Panc1 (cell line): ENCODE results near the gene TBC1D2B. TPM values are rescaled to one million over a fixed set of nuclear protein-coding genes. Genes with fewer than 3 reads are reported as not detected.

Experiments
- ATAC-seq: fragments of 200-7000 bp; cut with Tn5 transposase; 2 replicates; pipeline ENCODE4 v1.9.1; 2020; ENCODE audit warnings: mild to moderate bottlenecking, moderate library complexity
- BruUV-seq: library from RNA; stranded (reverse); fragments of 400-500 nt; replicated peaks from 2 replicates; lab custom pipeline; 2021; lab: Mats Ljungman, UMichigan
- CTCF ChIA-PET: fragments of 300-600 bp; sonication (Branson Sonifier 250); formaldehyde crosslinking; loops from one replicate; lab custom pipeline; 2022; ENCODE audit warnings: antibody characterized with exemption; lab: Charles Lee
- POLR2A ChIA-PET: fragments of 300-600 bp; sonication (Branson Sonifier 250); formaldehyde crosslinking; loops from one replicate; lab custom pipeline; 2022; ENCODE audit warnings: antibody characterized with exemption; lab: Charles Lee
- DNase-seq: peaks from one replicate; pipeline ENCODE4 v3.0.0-alpha.2; 2010; ENCODE audit warnings: low read depth, low spot score
- H3K27ac ChIP-seq: 2 replicates; pipeline ENCODE4 v1.5.1; 2011; ENCODE audit warnings: mild to moderate bottlenecking, low read length, inconsistent platforms
- H3K27me3 ChIP-seq: fragments of 200-500 bp; sonication (Bioruptor generic); 2 replicates; pipeline ENCODE4 v1.6.0; 2014; ENCODE audit warnings: low read length, inconsistent platforms; ENCODE audit not compliant: control insufficient read depth, insufficient read depth
- H3K36me3 ChIP-seq: fragments of 200-500 bp; sonication (Bioruptor generic); 2 replicates; pipeline ENCODE4 v1.5.1; 2014; ENCODE audit warnings: inconsistent platforms, mild to moderate bottlenecking, low read length, moderate library complexity; ENCODE audit not compliant: control insufficient read depth, insufficient read depth
- H3K4me1 ChIP-seq: 2 replicates; pipeline ENCODE4 v1.5.1; 2011; ENCODE audit warnings: inconsistent platforms, mild to moderate bottlenecking, low read length, moderate library complexity; ENCODE audit not compliant: control insufficient read depth, insufficient read depth
- H3K4me3 ChIP-seq, 2 experiments: 2 replicates each; pipeline ENCODE4 v1.5.1; 2011 to 2012; ENCODE audit warnings: low read depth in 2 of 2, low read length in 2 of 2, mild to moderate bottlenecking in 2 of 2, inconsistent platforms in 1 of 2, moderate library complexity in 1 of 2
- H3K9me3 ChIP-seq: fragments of 200-500 bp; sonication (Bioruptor generic); 2 replicates; pipeline ENCODE4 v1.5.1; 2014; ENCODE audit warnings: low read depth, mild to moderate bottlenecking, inconsistent platforms, low read length, moderate library complexity; ENCODE audit not compliant: control insufficient read depth, insufficient read depth
- CTCF ChIP-seq: fragments of 450-650 bp; IDR thresholded peaks from 2 replicates; pipeline ENCODE4 v1.5.1; 2017; ENCODE audit warnings: mild to moderate bottlenecking
- POLR2AphosphoS5 ChIP-seq: IDR thresholded peaks from 2 replicates; pipeline ENCODE4 v1.6.1; 2012; ENCODE audit warnings: mild to moderate bottlenecking, low read depth, low read length, moderate library complexity
- REST ChIP-seq, 2 experiments: IDR thresholded peaks; 2 replicates each; pipeline ENCODE4 v1.6.1; 2011 to 2012; ENCODE audit warnings: low read depth in 2 of 2, control low read depth in 1 of 2, low read length in 1 of 2, mild to moderate bottlenecking in 1 of 2, moderate library complexity in 1 of 2; ENCODE audit not compliant: insufficient read depth in 1 of 2
- SIN3A ChIP-seq: IDR thresholded peaks from 2 replicates; pipeline ENCODE4 v1.6.1; 2012; ENCODE audit warnings: low read depth, mild to moderate bottlenecking, low read length, moderate library complexity, borderline replicate concordance; ENCODE audit not compliant: insufficient read depth
- TCF7L2 ChIP-seq: IDR thresholded peaks from 2 replicates; pipeline ENCODE4 v1.6.1; 2011; ENCODE audit warnings: mild to moderate bottlenecking, low read depth, low read length, inconsistent platforms
- in situ Hi-C: cut with HindIII; loops from 2 replicates; pipeline ENCODE4 v1.10.0; 2016; ENCODE audit warnings: low sequenced_read_pairs, low pct_unique_long_range_greater_than_20kb
- intact Hi-C: fragments of 100-400 bp; cut with micrococcal nuclease; formaldehyde crosslinking; loops from one replicate; pipeline ENCODE4 v1.10.0; 2022; ENCODE audit not compliant: unreplicated experiment
- total RNA-seq: library from RNA; stranded (reverse); gene quantifications from one replicate; pipeline ENCODE4 v1.2.1, GENCODE V29; 2021; ENCODE audit not compliant: unreplicated experiment

The TBC1D2B gene
- total RNA-seq, 1 experiment from 2014 or later = 59.3 TPM

- no peak for TF ChIP-seq CTCF
- TF ChIP-seq POLR2AphosphoS5 = no peak
- TF ChIP-seq SIN3A = no peak
- no peak for TF ChIP-seq TCF7L2
- TF ChIP-seq REST (IDR thresholded peaks at IDR 0.05; ENCODE audit: insufficient read depth in 1 of 2, low read depth in 2 of 2, low read length in 1 of 2) = no peak
- Histone ChIP-seq H3K27me3 (no peaks in the 10 kb centered on the region), H3K4me3 (no peak overlapping the region), H3K27ac (no peak overlapping the region), H3K9me3 (no peaks in the 10 kb centered on the region), H3K36me3 (peaks cover 2% of the 10 kb centered on the region; the same call in 1 of the 2 replicates), H3K4me1 (0 out of 2 replicates have a peak, but pooled peaks cover 9% of the 10 kb centered on the region)
- intact Hi-C loops = no loop called here
- POLR2A ChIA-PET = no interaction called here
- in situ Hi-C loops = no loop called here
- CTCF ChIA-PET = interaction anchor here (0.9 kb wide), 1 partner anchor 105 kb away, joined by 13 read pairs; no protein-coding TSS in a partner anchor
- no TSS peak for BruUV-seq
- ATAC-seq (no peak), DNase-seq (no peak)
Measured at GRCh38 chr15:78004919-78005634, 72.4 kb downstream of the TBC1D2B start.

- peak; percentile 34 to 77; a peak in 3 of 4 replicates for TF ChIP-seq REST (IDR thresholded peaks at IDR 0.05; ENCODE audit: insufficient read depth in 1 of 2, low read depth in 2 of 2, low read length in 1 of 2)
- no peak for TF ChIP-seq SIN3A
- BruUV-seq = no TSS peak
- intact Hi-C loops (no loop called here), in situ Hi-C loops (no loop called here)
- no peak overlapping the region for H3K4me3 ChIP-seq
- peaks cover 2% of the 10 kb centered on the region; the same call in 1 of the 2 replicates for H3K36me3 ChIP-seq
- H3K9me3 ChIP-seq = no peaks in the 10 kb centered on the region
- ATAC-seq (no peak), DNase-seq (no peak)
- POLR2A ChIA-PET = no interaction called here
- no peak overlapping the region for H3K27ac ChIP-seq
- H3K4me1 ChIP-seq = 0 out of 2 replicates have a peak, but pooled peaks cover 9% of the 10 kb centered on the region
- H3K27me3 ChIP-seq = no peaks in the 10 kb centered on the region
- CTCF ChIA-PET = no interaction called here
Measured at GRCh38 chr15:78004222-78004727, 73.2 kb downstream of the TBC1D2B start.
